Measurements from ENCODE around the gene NKIRAS2.
A peak's percentile ranks its signal among the peaks of the same experiment; 100 is the strongest.

Gene NKIRAS2

DNA sequence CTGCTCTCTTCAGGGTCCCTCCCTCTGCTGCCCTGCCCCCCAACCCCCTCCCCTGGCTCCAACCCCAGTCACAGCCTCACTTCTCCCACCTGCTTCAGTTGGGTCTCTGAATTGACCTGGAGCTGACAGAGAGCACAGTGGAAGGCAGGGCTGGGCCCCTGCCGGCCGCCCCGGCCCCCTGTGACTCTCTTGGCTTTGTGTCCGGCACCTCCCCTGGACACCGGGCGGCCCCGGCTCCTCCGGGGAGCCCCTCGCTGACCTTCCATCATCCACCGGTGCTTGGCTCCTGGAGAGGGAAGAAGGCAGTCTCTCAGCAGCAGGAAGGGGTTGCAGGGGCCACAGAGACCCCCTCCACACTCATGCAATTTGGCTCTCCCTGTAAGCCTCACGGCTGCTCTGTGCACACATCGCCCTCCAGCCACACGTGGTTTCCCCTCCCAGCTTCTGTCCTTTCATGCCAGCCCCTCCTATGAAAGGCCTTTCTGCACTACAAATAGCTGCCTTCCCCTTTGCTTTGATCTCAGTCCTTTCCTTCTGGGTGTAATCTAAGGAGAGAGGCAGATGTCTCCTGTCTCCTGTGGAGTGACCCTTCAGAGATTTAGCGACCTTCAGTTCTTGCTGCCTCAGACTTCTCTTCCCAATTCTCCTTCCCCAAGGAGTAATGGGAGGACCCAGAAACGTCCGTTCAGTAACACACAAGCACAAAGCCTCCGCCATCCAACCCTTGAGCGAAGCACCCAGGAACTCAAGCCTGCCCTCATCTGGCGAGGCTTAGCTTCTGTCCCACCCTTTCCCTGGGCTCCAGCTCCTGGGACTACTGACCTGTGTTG, 8.3 kb downstream of the NKIRAS2 start:
- DNase-seq: no peak

DNA sequence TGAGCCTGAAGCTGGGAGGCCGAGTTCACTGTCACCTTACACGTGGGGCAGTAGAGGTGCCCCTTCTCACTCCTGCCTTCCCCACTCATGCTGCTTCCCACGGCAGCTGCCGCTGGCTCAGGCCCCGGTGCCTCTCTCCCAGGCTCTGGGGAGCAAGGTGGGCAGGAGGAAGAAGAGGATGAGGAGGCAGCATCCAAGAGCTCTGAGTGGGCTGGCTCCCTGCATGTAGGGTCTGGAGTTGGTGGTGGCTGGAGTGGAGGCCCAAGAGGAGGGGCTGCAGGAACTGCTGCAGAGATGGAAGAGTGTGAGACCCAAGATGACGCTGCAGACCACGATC, 8.9 kb downstream of the NKIRAS2 start:
- DNase-seq: no peak

DNA sequence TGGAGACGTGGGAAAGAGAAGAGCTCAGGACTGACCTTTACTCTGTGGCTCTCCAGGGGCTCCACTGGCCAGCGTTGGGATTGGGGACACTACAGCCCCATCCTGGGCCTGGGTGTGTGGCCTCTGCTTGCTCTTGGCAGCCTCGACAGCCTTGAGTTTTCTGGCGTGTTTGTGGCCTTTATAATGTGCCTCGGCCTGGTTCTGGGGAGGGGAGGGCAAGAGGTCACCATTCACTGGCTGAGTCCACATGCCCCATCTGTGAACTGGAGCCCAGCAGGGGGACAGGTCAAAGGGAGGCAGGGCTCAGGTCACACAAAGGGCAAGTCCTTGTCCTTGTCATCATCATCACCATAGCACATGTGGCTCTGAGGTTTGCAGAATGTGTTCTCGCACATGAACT, 11.7 kb downstream of the NKIRAS2 start:
- DNase-seq: no peak

DNA sequence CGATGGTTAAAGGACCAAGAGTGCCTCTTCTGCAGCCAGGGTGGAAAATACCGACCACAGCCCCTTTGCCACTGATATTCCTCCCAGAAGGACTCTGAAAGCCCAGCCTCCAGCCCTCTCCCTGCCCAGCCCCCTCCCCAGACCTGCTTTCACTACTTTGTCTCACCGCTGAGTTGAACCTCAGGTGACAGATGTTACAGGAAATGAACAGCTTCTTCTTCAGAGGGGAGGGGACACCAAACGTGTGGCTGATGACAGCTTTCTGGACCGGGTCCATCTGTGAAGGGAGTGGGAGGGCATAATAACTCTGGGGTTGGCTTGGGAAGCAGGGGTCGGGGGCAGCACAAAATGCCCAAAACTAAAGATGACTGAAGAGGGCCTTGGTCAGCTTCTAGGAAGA, 14.2 kb downstream of the NKIRAS2 start:
- no peak for DNase-seq

DNA sequence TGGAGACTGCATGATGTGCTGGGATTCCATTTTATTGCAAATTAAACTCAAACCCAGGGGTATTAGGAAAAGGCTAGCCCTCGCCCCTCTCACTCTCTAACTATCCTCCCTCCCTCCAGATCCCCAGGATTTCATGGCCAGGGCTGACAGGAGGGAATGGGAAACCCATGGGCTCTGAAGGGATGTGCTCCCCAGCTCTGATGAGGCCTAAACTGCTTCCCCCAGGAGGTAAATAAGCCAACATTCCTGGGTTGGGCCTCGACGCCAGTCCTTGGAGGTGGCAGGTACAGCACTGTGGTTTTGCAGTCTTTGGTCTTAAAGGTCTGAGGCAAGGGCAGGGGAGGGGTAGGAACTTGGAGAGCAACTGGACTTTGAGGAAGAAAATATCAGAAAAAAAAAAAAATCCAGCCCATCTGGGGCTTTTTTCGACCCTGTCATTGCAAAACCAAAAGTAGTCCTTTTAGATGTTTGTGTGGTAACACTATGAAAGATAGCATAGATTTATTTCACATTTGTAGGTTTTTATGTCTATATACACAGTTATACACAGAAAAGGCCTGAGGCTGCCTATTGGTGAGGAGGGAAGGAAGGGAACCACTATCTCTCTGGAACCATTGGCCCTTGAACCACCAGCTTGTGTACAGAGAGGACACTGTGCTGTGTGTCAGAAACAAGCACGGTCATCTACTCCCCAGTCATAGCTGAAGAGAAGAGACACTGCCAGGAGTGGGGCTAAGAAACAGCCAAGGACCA, 18.5 kb downstream of the NKIRAS2 start:
- no peak for DNase-seq

DNA sequence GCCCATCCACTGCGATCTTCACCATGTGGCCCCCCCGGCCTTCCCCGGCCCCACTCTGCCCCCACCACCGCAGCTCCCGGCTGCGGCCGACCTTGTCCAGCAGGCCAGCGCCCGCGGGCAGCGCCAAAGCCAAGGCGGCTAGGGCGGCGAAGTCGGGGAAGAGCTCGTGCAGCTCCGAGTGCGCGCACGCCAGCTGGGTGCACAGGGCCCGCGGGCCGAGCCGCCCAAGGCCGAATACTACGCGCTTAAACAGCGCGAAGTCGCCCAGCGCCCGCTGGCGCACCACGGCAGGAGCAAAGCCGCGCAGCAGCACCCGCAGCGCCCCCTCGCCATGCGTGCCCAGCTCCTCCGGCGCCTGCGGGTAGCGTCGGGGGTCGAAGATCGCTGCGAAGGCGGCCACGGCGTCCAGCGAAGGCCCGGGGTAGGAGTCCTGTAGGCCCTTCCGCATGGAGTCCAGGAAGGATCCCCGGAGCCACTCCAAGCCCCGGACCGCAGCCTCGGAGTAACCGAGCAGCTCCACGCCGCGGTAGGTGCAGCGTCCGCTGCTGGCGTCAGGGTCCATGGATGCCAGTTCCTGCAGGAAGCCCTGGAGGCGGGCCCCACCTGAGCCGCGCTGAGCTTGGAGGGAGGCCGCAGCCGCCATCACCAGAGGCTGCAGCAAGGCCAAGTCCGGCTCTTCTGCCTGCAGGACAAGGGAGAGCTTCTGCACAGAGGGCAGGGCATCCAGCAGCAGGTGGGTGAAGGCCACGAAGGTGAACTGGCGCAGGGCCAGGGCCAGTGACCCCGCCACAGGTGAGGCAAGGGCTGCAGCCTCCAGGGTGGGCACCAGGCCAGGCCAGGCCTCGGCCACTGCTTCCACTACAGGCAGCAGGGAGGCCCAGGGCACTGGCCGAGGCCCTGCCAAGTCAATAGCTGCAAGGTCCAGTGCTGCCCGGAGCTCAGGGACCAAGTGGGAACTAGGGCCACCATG, 20.2 kb downstream of the NKIRAS2 start:
- DNase-seq: no peak

DNA sequence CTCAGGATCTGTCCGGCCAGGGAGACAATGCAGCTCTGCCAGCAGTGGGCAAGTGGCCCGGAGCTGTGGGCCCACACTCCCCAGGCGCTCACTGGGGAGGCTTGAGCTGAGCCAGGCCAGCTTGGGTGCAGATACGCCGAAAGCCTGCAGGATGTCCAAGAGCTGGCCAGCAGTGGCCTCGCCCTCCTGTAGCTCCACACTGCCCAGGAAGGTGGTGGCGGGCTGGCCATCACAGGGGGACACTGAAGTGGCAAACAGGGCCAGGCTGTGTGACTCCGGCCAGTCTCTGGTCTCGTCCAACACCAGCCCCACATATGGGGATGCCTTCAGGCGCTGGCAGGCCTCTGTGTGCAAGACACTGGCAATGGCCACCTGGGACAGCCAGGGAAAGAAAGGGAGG, 20.9 kb downstream of the NKIRAS2 start:
- no peak for DNase-seq

DNA sequence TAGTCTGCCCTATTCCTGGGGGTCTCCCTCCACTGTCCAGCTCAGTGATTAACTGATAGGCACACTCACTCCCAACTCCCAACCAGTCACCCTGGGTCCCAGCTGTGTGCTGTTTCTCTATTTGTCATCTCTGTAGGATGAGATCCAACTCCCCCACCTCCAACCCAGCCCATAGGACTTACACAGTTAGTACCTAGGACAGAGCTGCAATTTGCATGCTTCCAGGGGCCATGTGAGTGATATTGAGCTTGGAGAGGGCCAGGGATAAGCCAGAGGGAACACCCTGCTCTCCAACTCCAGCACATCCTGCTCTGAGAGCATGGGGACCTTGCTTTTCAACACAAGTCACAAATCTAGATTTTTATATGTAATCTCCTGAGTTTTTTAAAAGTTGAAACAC, 21.7 kb downstream of the NKIRAS2 start:
- DNase-seq: no peak

DNA sequence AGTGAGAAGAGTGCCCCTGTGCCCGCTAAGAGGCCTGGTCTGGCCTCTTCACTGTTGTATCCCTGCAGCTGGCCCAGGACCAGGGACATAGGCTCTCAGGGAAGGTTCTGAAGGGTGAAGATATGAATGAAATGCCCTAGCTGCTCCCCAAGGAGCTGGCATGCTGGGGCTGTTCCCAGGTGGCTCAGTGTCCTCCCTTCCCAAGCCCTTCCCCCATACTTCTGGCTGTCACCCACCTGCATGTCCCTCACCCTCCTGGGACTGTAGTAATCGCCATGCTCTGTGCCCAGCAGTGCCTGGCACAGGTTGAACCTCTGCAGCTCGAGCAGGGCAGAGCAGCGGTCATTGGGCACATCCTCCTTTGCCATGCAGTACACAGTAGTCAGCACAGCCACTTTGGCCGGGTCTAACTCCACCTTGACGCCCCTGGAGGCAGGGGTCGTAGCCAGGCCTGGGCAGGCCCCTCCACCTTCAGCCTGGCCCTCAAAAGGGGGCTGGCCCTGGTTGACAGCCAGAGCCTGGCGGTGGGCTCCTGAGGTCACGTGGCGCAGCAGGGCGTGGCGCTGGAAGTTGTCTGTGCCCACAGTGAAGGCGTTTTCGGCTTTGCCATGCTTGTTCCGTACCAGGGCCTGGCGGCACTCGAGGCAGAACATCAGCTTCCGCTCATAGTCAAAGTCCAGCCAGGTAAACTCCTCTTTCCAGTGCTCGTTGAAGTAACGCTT, 22.9 kb downstream of the NKIRAS2 start:
- no peak for DNase-seq

DNA sequence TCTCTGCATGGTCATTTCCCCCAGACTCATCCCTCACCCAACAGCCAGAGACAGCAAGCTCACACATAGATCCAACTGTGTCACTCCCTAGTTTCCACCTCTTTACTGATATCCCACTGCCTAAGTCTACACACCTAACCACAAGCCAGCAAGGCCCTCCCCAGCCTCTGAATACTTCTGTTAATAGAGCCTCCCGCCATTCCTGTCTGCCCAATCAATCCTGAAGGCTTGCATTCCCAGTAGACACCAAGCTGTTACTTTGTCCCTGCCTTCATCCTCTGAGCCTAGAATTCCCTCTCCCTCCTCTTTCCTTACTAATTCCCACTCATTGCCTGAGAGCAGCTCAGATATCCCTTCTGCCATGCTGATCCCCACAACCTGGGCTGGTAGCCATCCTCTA, 25.8 kb downstream of the NKIRAS2 start:
- DNase-seq: no peak

DNA sequence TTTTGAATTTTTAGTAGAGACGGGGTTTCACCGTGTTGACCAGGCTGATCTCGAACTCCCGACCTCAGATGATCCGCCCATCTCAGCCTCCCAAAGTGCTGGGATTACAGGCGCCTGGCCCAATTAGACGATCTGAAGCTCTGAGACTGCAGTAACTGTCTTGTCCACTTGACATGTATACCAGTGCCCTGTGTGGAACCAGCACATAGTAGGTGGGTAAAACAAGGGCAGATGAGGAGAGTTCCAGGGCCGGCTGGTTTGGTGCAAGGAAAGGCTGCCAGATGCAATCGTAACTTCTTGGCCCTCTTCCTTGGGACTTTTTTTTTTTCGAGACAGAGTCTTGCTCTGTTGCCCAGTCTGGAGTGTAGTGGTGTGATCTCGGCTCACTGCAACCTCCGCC, 27.5 kb downstream of the NKIRAS2 start:
- DNase-seq: no peak

DNA sequence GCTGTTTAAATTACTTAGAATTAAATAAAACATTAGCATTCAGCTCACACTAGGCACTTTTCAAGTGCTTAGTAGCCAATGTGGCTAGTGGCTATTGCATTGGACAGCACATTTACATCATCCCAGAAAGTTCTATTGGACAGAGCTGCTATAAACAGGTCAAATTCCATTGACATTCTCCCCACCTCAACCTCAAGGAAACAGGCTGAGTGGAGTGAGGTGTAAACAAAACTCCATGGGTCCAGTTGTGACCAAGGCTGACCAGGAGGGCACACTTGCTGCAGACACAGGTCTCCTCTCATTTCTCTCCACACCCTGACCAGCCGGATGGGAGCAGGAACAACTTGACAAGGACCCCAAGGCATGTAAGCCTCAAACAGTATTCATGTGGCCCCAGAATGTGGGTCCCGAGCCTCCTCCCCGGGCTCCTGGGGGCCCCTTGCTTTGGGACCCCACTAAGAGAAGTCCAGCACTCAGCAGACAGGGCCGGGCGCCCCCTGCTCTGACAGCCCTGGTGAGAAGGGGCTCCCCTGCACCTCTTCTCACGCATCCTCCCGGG, 30.0 kb downstream of the NKIRAS2 start:
- no peak for DNase-seq

DNA sequence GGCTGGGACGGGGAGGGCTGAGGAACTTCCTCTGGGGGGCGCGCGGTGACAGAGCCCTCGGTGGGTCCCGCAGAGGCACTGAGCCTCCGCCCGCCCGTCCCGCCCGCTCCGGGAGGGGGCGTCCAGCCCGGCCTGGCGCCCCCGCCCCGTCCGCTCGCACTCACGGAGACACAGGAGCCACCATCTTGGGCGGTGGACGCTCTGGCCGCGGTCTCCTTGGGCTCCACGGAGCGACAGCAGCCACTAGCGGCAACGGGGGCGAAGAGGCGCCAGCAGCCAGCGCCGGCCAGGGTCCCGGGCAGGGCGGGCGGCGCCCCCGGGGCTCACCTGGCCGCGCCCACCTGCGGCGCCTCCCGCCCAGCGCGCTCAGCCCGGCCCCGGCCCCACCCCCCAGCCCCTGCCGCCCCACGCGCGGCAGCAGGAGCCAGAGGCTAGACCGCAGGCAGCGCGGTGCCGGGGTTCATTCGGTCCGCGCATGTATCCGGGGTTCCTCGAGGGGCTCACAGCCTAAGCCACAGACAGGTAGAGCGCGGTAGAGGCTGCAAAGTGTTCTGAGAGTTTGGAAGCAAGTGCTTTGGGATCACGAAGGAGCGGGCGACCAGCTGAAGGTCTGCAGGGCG, 30.6 kb downstream of the NKIRAS2 start, which contains the start of gene C17orf113:
Gene C17orf113, minus strand, starts transcription at position 209 of the 620 bp plus-strand sequence. CDS start 7,225 bp downstream, outside the sequence.
- peak; percentile 22 for DNase-seq

DNA sequence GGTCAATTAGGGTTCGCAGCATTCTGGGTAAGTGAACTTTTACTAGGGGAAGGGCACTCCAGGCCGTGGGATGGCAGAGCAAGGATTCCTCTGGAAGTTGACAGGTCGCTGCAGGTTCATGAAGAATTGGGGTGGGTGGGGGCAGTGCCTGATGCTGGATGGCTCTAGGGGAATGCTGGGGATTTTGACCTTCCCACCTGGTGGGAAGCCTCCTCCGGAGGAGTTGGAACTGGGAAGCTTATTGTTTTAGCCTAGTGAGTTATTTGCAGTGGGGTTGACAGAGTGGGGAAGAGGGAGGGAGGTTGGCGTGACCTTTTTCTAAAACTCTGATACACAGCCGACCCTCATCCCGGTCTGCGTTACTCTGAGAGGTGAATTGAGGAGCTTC, 31.1 kb downstream of the NKIRAS2 start:
- no peak for DNase-seq

DNA sequence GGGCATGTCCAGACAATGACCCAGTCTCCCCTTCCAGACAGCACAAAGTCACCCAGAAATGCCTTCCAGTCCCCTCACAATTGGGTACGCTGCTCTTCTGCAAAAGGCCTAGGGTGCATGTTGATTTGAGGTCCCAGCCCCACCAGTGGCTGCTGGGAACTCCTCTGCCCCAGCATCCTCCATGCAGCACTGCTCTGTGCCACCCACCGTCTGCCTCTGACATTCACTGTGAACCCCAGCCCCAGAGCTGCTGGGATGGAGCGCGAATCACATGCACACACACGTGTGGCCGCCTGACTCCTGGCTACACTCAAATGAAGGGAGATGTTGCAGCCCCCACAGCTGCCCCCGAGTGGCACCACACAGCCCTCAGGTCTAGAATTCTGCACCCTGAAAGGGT, 31.8 kb downstream of the NKIRAS2 start:
- DNase-seq: no peak

DNA sequence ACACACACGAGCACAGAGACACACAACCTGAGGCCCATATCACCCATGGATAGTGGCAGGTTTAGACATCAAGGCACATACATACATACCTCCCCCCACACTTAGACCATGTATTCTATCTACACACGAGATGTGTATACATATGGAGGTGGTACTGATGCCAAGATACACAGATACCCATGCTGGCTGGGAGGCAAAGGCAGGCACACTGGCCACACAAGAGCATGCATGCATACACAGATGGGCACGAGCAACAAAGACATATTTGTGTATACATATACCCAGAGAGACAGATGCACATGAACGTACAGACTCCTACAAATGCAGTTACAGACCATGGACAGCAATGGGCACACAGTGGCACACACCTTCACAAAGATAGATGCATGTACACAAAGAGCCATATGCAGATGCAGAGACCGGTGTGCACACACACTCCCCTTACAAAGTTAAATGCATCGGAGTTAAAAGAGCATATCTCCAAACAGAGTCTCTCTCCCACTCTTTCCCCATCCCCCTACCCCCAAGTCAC, 32.5 kb downstream of the NKIRAS2 start:
- no peak for DNase-seq

DNA sequence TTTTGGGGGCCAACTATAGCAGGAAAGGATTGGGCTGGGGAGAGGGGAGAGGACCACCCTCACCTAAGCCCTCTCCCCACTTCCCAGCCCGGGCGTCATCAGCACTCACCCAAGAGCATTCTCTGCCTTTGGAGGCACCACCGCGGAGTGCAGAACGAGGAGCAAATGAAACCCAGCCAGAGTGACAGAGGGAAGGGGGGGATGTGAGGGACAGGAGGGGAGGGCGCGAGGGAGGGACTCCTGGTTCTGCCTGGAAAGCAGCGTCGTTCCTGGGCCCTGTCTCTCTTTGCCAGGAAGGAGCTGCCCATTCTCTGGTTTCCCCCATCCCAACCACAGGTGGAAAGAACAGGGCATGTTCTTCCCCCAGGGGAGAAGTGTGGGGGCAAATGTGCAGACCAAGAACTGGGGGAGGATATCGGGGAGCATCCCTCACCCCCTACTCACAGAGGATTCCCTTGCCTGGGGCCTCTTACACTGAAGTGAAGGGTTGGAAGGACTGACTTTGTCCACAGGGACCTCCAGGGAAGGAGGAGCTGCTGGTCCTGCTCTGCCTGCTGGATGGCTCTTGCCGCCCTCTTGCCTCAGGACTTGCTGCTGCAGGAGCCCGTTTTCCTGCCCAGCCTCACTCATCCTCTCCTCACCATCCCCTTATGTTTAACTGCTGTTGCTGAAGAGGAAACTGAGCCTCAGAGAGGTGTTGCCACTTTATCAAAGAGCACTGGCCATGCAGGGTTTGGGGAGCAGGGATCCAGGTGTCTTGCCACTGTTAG, 34.0 kb downstream of the NKIRAS2 start:
- no peak for DNase-seq

DNA sequence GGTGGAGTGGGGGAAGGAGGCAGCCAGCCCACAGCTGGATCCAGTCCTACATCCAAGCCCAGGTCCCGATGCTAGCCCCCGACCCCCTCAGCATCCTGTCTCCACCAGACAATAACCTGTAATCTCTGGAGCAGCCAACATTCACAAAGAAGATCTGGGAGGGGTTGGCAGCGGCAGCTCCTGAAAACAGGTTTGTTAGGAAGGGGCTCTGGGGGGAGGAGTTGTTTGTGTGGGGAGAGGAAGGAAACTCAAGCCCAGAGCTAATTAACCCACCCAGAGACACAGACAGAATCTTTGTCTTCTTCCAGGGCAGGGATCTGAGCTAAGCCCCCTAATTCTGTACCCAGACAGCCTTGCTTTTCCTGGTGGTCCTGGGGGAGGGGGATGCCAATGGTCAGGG, 35.1 kb downstream of the NKIRAS2 start:
- no peak for DNase-seq

DNA sequence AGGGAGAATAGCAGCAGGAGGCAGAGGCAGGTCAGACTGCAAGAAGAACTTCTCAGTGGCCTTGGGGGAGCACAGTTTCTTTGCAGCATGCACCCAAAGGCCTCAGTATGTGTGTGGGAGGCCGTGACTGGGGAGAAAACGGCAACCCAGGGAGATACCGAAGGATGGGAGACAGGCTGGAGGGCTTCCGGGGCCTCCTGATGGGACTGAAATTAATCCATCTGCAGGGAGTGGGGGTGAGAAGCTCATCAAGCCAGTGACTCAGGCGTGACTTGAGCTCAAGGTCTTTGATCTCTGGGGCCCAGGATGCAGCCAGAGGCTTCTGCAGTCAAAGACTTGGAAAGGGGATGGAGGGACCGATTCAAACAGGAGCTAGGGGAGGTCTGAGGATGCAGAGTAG, 35.6 kb downstream of the NKIRAS2 start:
- DNase-seq: no peak

DNA sequence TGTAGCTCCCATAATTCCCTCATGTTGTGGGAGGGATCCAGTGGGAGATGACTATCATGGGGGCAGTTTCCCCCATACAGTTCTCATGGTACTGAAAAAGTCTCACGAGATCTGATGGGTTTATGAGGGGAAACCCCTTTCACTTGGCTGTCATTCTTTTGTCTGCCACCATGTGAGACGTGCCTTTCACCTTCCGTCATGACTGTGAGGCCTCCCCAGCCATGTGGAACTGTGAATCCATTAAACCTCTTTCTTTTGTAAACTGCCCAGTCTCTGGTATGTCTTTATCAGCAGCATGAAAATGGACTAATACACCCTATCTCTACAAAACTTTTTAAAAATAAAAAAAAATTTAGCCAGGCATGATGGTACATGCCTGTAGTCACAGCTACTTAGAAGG, 36.7 kb downstream of the NKIRAS2 start:
- no peak for DNase-seq

DNA sequence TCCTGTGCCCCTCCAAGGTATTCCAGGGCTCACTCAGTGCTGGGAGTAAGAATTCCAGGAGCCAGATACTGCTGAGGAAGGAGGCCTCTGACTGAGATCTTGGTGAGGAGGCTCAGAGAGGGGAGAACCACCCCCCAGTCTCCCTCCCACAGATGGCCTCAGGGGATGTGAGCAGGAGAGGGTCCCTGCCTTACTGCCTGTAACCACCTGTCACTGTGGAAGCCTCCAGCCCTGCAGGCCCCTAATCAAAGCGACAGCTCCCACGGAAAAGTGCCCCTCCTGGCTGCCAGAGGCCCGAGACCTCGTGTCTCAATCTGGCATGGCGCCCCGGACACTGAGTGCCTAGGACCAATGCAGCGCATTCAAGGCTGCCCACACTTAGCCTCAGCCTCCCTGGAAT, 38.2 kb downstream of the NKIRAS2 start:
- DNase-seq: no peak
